GM12865 (cell line): ENCODE data around the gene NEU3.
A peak's percentile ranks its signal among the peaks of the same experiment; 100 is the strongest.

ENCODE experiments used
- DNase-seq: peaks from one replicate; pipeline ENCODE4 v3.0.0; 2010; ENCODE audit warnings: low read depth
- H3K4me3 ChIP-seq: 2 replicates; pipeline ENCODE4 v1.5.1; 2011; ENCODE audit warnings: mild to moderate bottlenecking, low read depth, low read length, control low read depth
- CTCF ChIP-seq: IDR thresholded peaks from 2 replicates; pipeline ENCODE4 v1.5.1; 2011; ENCODE audit warnings: low read length, control low read depth, low read depth, inconsistent platforms; ENCODE audit not compliant: insufficient read depth; ENCODE audit errors: missing control alignments

Gene NEU3

GRCh38 chr11:75028321-75028720 is 39.6 kb downstream of the NEU3 start:
- DNase-seq: no peak
- no peak overlapping the region for H3K4me3 ChIP-seq
- no peak for TF ChIP-seq CTCF

- no peak for DNase-seq
- H3K4me3 ChIP-seq: no peak overlapping the region
- TF ChIP-seq CTCF: no peak
Measured at GRCh38 chr11:75028724-75029123, 40.0 kb downstream of the NEU3 start.

GRCh38 chr11:75029836-75030631 is 41.3 kb downstream of the NEU3 start:
- no peak for TF ChIP-seq CTCF
- no peak overlapping the region for H3K4me3 ChIP-seq
- DNase-seq: no peak

- no peak for DNase-seq
- no peak overlapping the region for H3K4me3 ChIP-seq
- no peak for TF ChIP-seq CTCF
Measured at GRCh38 chr11:75031224-75031753, 42.6 kb downstream of the NEU3 start.

- H3K4me3 ChIP-seq: no peak overlapping the region
- peak; percentile 65 for TF ChIP-seq CTCF
- peak; percentile 67 for DNase-seq
Measured at GRCh38 chr11:75031771-75032549, 43.2 kb downstream of the NEU3 start.

GRCh38 chr11:75032550-75032935 is 43.8 kb downstream of the NEU3 start:
- TF ChIP-seq CTCF: no peak
- no peak overlapping the region for H3K4me3 ChIP-seq
- no peak for DNase-seq
